ENCODE results near the gene TENM3.
A peak's percentile ranks its signal among the peaks of the same experiment; 100 is the strongest.

Gene TENM3

GRCh38 chr4:182416067-182416466 lies 172.9 kb downstream of the TENM3 start:
- H3K4me3 ChIP-seq (ENCODE audit: low read depth, low read length), result no peak overlapping the region
- DNase-seq (ENCODE audit: low read depth), result no peak
- TF ChIP-seq CTCF (conservative IDR thresholded peaks at IDR 0.05; ENCODE audit: low read depth, low read length), result no peak

- H3K4me3 ChIP-seq (ENCODE audit: low read depth, low read length), result peak overlapping the region; percentile 32
- DNase-seq (ENCODE audit: low read depth), result peak; percentile 16
- TF ChIP-seq CTCF (conservative IDR thresholded peaks at IDR 0.05; ENCODE audit: low read depth, low read length), result no peak
Measured at GRCh38 chr4:182418054-182418734, 175.0 kb downstream of the TENM3 start.

GRCh38 chr4:182420189-182420588 lies 177.0 kb downstream of the TENM3 start:
- TF ChIP-seq CTCF (conservative IDR thresholded peaks at IDR 0.05; ENCODE audit: low read depth, low read length), result no peak
- DNase-seq (ENCODE audit: low read depth), result no peak

GRCh38 chr4:182421753-182422152 lies 178.6 kb downstream of the TENM3 start:
- H3K4me3 ChIP-seq (ENCODE audit: low read depth, low read length), result no peak overlapping the region
- no peak for DNase-seq (ENCODE audit: low read depth)
- TF ChIP-seq CTCF (conservative IDR thresholded peaks at IDR 0.05; ENCODE audit: low read depth, low read length), result no peak

More at GRCh38 chr4:182420189-182420588, 177.0 kb downstream of the TENM3 start:
- H3K4me3 ChIP-seq (ENCODE audit: low read depth, low read length), result no peak overlapping the region

DNA sequence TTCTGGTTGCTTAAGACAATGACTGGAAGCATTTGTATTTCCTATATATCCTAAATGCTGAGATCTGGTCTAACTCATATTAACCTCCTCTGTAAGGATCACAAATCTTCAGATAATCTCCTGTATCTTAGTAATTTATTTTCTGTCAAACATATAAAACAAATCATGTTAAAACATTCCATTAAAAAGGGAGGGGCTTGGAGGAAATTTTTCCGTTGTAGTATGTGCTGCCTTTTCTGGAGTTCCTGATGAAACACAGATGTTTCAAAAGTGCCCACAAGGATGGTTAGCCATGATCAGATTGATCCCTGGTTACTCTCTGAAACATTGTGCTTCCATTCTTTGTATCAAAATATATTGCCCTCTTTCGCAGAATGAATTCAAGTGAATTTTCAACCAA lies 182.1 kb downstream of the TENM3 start:
- no peak for TF ChIP-seq CTCF (conservative IDR thresholded peaks at IDR 0.05; ENCODE audit: low read depth, low read length)
- H3K4me3 ChIP-seq (ENCODE audit: low read depth, low read length), result no peak overlapping the region
- DNase-seq (ENCODE audit: low read depth), result no peak

- no peak overlapping the region for H3K4me3 ChIP-seq (ENCODE audit: low read depth, low read length)
- DNase-seq (ENCODE audit: low read depth), result no peak
- TF ChIP-seq CTCF (conservative IDR thresholded peaks at IDR 0.05; ENCODE audit: low read depth, low read length), result no peak
Measured at GRCh38 chr4:182426901-182427300, 183.7 kb downstream of the TENM3 start.

DNA sequence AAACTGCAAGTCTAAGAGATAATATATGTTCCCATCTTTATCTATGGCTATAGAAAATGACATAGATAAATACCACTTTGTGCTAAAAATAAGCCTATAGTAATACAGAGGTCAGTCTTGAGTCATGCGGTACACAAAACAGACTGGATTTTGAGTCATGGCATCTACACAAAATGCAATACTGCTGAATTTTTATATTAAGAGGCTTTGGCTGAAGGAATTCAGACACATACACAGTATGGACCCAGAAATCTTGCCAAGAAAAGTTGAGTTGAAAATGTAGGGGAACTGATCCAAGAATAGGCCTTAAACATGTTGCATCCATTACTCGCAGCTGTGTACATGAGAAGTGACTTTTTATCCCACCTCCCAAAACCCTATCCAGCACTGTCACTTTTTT lies 184.4 kb downstream of the TENM3 start:
- no peak for TF ChIP-seq CTCF (conservative IDR thresholded peaks at IDR 0.05; ENCODE audit: low read depth, low read length)
- peak; percentile 45 for DNase-seq (ENCODE audit: low read depth)
- no peak overlapping the region for H3K4me3 ChIP-seq (ENCODE audit: low read depth, low read length)

All from choroid plexus epithelial cell (primary cell).